K562 (cell line): Measurements from ENCODE around the gene B4GALT5. TPM values are rescaled to one million over a fixed set of nuclear protein-coding genes. Genes with fewer than 3 reads are reported as not detected.

ENCODE experiments used
- BCL6 ChIP-seq: fragments of 250-450 bp; sonication (Bioruptor Pico); IDR thresholded peaks from 2 replicates; pipeline ENCODE4 v1.4.0; 2020
- ESRRB ChIP-seq: fragments of 250-450 bp; sonication (Bioruptor Pico); IDR thresholded peaks from 2 replicates; pipeline ENCODE4 v1.5.0; 2020; ENCODE audit warnings: mild to moderate bottlenecking, moderate library complexity, borderline replicate concordance
- IRF9 ChIP-seq: fragments of 450-650 bp; IDR thresholded peaks from 2 replicates; pipeline ENCODE4 v1.6.1; 2016; ENCODE audit warnings: missing biosample characterization, missing genetic modification characterization
- MED1 ChIP-seq: sonication (generic); formaldehyde crosslinking; IDR thresholded peaks from 2 replicates; pipeline ENCODE4 v1.8.1; 2023; ENCODE audit warnings: missing genetic modification reagents, borderline replicate concordance
- PKNOX1 ChIP-seq: fragments of 450-650 bp; IDR thresholded peaks from 2 replicates; pipeline ENCODE4 v1.6.1; 2016
- TAF1 ChIP-seq: IDR thresholded peaks from 2 replicates; pipeline ENCODE4 v1.6.1; 2011; ENCODE audit warnings: mild to moderate bottlenecking, low read length, moderate library complexity; ENCODE audit not compliant: insufficient read depth, control insufficient read depth, severe bottlenecking; ENCODE audit errors: extremely low read depth
- TAF15 ChIP-seq: fragments of 200-400 bp; formaldehyde crosslinking; IDR thresholded peaks from 2 replicates; pipeline ENCODE4 v1.6.1; 2017; ENCODE audit warnings: mild to moderate bottlenecking, low read depth, low read length, moderate library complexity
- TEAD1 ChIP-seq, 2 experiments: fragments of 450-650 bp in 1 of 2; sonication (generic) in 1 of 2; formaldehyde crosslinking; IDR thresholded peaks; 2 replicates each; pipeline versions ENCODE4 v1.4.0 to v1.8.0; 2020 to 2022; ENCODE audit warnings: mild to moderate bottlenecking in 2 of 2, missing genetic modification reagents in 1 of 2
- XRCC4 ChIP-seq: IDR thresholded peaks from one replicate; pipeline ENCODE4 v1.6.1; 2011; ENCODE audit not compliant: insufficient read depth, insufficient read length; ENCODE audit errors: extremely low read depth
- ZNF518B ChIP-seq: fragments of 250-450 bp; sonication (Bioruptor Pico); IDR thresholded peaks from 2 replicates; pipeline ENCODE4 v1.5.0; 2021; ENCODE audit warnings: mild to moderate bottlenecking, moderate library complexity
- ZNF717 ChIP-seq: fragments of 250-450 bp; sonication (Bioruptor Pico); IDR thresholded peaks from 2 replicates; pipeline ENCODE4 v1.5.0; 2021
- polyA plus RNA-seq, 8 experiments: library from polyadenylated mRNA; depleted of rRNA in 4 of 8; stranded (reverse) in 5 of 8; unstranded in 3 of 8; fragments of >200 nt; fragmentation: Nextera tagmentation in 2 of 8; fragmentation: Illumina TruSeq in 1 of 8; extraction: Ambion mirVana in 2 of 8; extraction: Trizol in 1 of 8; gene quantifications; 2 replicates each; pipeline versions ENCODE4 v1.2.1 to v1.2.3, GENCODE V29; 2011 to 2014; ENCODE audit warnings: inconsistent platforms in 1 of 8, missing spikeins in 1 of 8
- total RNA-seq, 7 experiments: library from RNA; depleted of rRNA in 6 of 7; stranded (reverse); fragments of >200 nt in 6 of 7; fragmentation: Illumina TruSeq in 2 of 7; extraction: Trizol in 2 of 7; gene quantifications; 2 replicates each; pipeline versions ENCODE4 v1.2.1 to v1.2.3, GENCODE V29; 2011 to 2021; ENCODE audit warnings: low replicate concordance in 1 of 7

B4GALT5 gene
- total and polyA plus RNA-seq, 9 of the 15 experiments (the other 6 are each of a cell fraction or from before 2014, with no cell fraction given): 8.5 to 32.6 (median 23.4) TPM

DNA sequence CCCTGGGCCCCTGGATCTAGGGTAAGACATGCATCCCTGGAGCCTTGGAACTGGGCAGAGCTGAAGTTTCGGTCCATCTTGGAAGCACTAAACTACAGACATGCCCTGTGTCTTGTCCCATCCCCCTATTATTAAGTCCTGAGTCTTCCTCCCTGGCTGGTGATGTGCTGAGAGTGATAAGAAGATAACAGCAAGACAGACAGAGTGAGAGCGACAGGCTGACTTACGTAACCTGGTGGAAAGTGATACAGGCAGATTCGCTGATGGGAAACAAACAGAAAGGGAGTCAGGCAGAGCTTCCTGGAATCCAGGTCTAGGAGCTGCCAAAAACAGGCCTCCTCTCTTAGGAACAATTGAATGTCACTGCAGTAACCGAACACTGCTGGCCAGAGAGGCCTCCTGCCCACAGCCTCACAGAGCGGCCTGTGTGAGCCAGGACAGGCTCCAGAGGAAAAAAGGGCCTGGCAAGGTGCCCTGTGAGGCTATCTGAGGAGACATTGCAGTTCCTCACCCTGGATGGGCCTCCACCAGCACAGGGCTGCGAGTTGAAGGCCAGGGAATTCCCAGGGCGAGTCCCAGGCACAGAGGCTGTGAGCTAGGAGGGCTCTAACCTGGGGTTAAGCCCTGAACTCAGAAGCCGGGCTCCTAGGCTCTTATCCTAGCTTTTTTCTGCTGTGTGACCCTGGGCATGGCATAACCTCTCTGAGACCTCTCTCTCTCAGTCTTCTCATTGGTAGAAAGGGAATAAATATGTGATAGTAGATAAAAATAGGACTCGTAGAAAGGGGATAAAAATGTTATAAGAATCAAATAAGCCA, 34.2 kb upstream of the B4GALT5 start (continued):
- no peak for TF ChIP-seq ZNF518B (CRISPR knock-in tag)
- no peak for TF ChIP-seq ZNF717 (CRISPR knock-in tag)
- no peak for TF ChIP-seq IRF9 (tag)
- TF ChIP-seq TEAD1 (CRISPR knock-in tag; IDR thresholded peaks at IDR 0.05): peak in 1 of 2 experiments; percentile 47; a peak in 1 of 4 replicates
- no peak for TF ChIP-seq MED1
- no peak for TF ChIP-seq BCL6 (CRISPR knock-in tag)
- TF ChIP-seq XRCC4: no peak
- TF ChIP-seq PKNOX1: peak; percentile 90
- no peak for TF ChIP-seq TAF15
- no peak for TF ChIP-seq ESRRB (CRISPR knock-in tag)
- TF ChIP-seq TAF1: no peak
